Measurements from ENCODE around the gene ANO10. TPM values are rescaled to one million over a fixed set of nuclear protein-coding genes. Genes with fewer than 3 reads are reported as not detected.

ANO10 gene
- polyA plus RNA-seq, 1 donor from 2014 or later, result 5.8 TPM

GRCh38 chr3:43348852-43349574 is 272.8 kb downstream of the ANO10 start:
- H3K4me1 Mint-ChIP-seq, result peaks cover 0 to 3% (median 3%) of the 10 kb centered on the region in 3 donors

GRCh38 chr3:43348350-43348749 is 273.5 kb downstream of the ANO10 start:
- Mint-ChIP-seq H3K4me3 (no peak overlapping the region), H3K36me3 (peaks cover 45% of the 10 kb centered on the region), H3K27me3 (no peaks in the 10 kb centered on the region), H3K4me1 (peaks cover 0 to 3% (median 3%) of the 10 kb centered on the region in 3 donors), H3K27ac (no peak overlapping the region), H3K9me3 (peaks cover 9 to 20% (median 10%) of the 10 kb centered on the region in 3 donors)

More at GRCh38 chr3:43348852-43349574, 272.8 kb downstream of the ANO10 start:
- Mint-ChIP-seq H3K9me3 (peaks cover 9 to 24% (median 13%) of the 10 kb centered on the region in 3 donors), H3K4me3 (no peak overlapping the region), H3K27ac (no peak overlapping the region), H3K36me3 (peaks cover 43% of the 10 kb centered on the region), H3K27me3 (no peaks in the 10 kb centered on the region)

- Mint-ChIP-seq H3K4me3 (no peak overlapping the region), H3K4me1 (peaks cover 0 to 3% (median 3%) of the 10 kb centered on the region in 3 donors)
Measured at GRCh38 chr3:43347774-43348173, 274.0 kb downstream of the ANO10 start.

GRCh38 chr3:43346978-43347749 is 274.6 kb downstream of the ANO10 start:
- Mint-ChIP-seq H3K27me3 (no peaks in the 10 kb centered on the region), H3K4me1 (peaks cover 0 to 3% (median 3%) of the 10 kb centered on the region in 3 donors), H3K4me3 (no peak overlapping the region), H3K9me3 (peaks cover 5 to 13% (median 5%) of the 10 kb centered on the region in 3 donors), H3K27ac (peak overlapping the region; percentile 62 to 95 (median 81)), H3K36me3 (peaks cover 47% of the 10 kb centered on the region)

More at GRCh38 chr3:43347774-43348173, 274.0 kb downstream of the ANO10 start:
- peaks cover 7 to 17% (median 8%) of the 10 kb centered on the region in 3 donors for H3K9me3 Mint-ChIP-seq
- no peaks in the 10 kb centered on the region for H3K27me3 Mint-ChIP-seq
- peaks cover 45% of the 10 kb centered on the region for H3K36me3 Mint-ChIP-seq
- peak overlapping the region in 2 of 3 donors; percentile 81 to 95 for H3K27ac Mint-ChIP-seq

GRCh38 chr3:43345877-43346276 is 275.9 kb downstream of the ANO10 start:
- H3K9me3 Mint-ChIP-seq, result peaks cover 0 to 1% (median 0%) of the 10 kb centered on the region in 3 donors
- peaks cover 0 to 3% (median 3%) of the 10 kb centered on the region in 3 donors for H3K4me1 Mint-ChIP-seq
- H3K4me3 Mint-ChIP-seq, result no peak overlapping the region
- H3K27me3 Mint-ChIP-seq, result no peaks in the 10 kb centered on the region
- peak overlapping the region in 1 of 3 donors; percentile 60 for H3K27ac Mint-ChIP-seq
- H3K36me3 Mint-ChIP-seq, result peaks cover 37% of the 10 kb centered on the region

GRCh38 chr3:43345246-43345645 is 276.6 kb downstream of the ANO10 start:
- H3K4me1 Mint-ChIP-seq, result peaks cover 0 to 3% (median 3%) of the 10 kb centered on the region in 3 donors
- peaks cover 35% of the 10 kb centered on the region for H3K36me3 Mint-ChIP-seq
- peak overlapping the region in 1 of 3 donors; percentile 60 for H3K27ac Mint-ChIP-seq
- no peak overlapping the region for H3K4me3 Mint-ChIP-seq
- H3K27me3 Mint-ChIP-seq, result no peaks in the 10 kb centered on the region
- no peaks in the 10 kb centered on the region for H3K9me3 Mint-ChIP-seq

GRCh38 chr3:43344520-43344919 is 277.3 kb downstream of the ANO10 start:
- H3K36me3 Mint-ChIP-seq, result peaks cover 35% of the 10 kb centered on the region
- H3K9me3 Mint-ChIP-seq, result no peaks in the 10 kb centered on the region
- H3K27me3 Mint-ChIP-seq, result no peaks in the 10 kb centered on the region
- H3K4me3 Mint-ChIP-seq, result no peak overlapping the region
- no peak overlapping the region for H3K27ac Mint-ChIP-seq
- H3K4me1 Mint-ChIP-seq, result peaks cover 0 to 3% (median 3%) of the 10 kb centered on the region in 3 donors

- Mint-ChIP-seq H3K9me3 (peaks cover 0 to under 1% (median 0%) of the 10 kb centered on the region in 3 donors), H3K4me3 (no peak overlapping the region), H3K36me3 (peaks cover 30% of the 10 kb centered on the region), H3K27me3 (no peaks in the 10 kb centered on the region), H3K27ac (peak overlapping the region in 1 of 3 donors; percentile 62), H3K4me1 (peaks cover 0 to 3% (median 3%) of the 10 kb centered on the region in 3 donors)
Measured at GRCh38 chr3:43343815-43344214, 278.0 kb downstream of the ANO10 start.

- Mint-ChIP-seq H3K4me3 (no peak overlapping the region), H3K4me1 (peaks cover 0 to 3% (median 3%) of the 10 kb centered on the region in 3 donors), H3K36me3 (peaks cover 32% of the 10 kb centered on the region), H3K9me3 (peaks cover 0 to 5% (median 4%) of the 10 kb centered on the region in 3 donors), H3K27me3 (no peaks in the 10 kb centered on the region), H3K27ac (no peak overlapping the region)
Measured at GRCh38 chr3:43343185-43343584, 278.6 kb downstream of the ANO10 start.

- peaks cover 29% of the 10 kb centered on the region for H3K36me3 Mint-ChIP-seq
- H3K4me1 Mint-ChIP-seq, result peaks cover 0 to 3% (median 1%) of the 10 kb centered on the region in 3 donors
- H3K4me3 Mint-ChIP-seq, result no peak overlapping the region
- no peaks in the 10 kb centered on the region for H3K27me3 Mint-ChIP-seq
- peaks cover 0 to 5% (median 4%) of the 10 kb centered on the region in 3 donors for H3K9me3 Mint-ChIP-seq
- no peak overlapping the region for H3K27ac Mint-ChIP-seq
Measured at GRCh38 chr3:43341788-43342187, 280.0 kb downstream of the ANO10 start.

GRCh38 chr3:43340403-43340802 is 281.4 kb downstream of the ANO10 start:
- H3K36me3 Mint-ChIP-seq, result peaks cover 35% of the 10 kb centered on the region
- H3K27ac Mint-ChIP-seq, result no peak overlapping the region
- H3K4me3 Mint-ChIP-seq, result no peak overlapping the region
- H3K4me1 Mint-ChIP-seq, result peaks cover 0 to 3% (median 1%) of the 10 kb centered on the region in 3 donors
- H3K27me3 Mint-ChIP-seq, result no peaks in the 10 kb centered on the region
- peaks cover 0 to 9% (median 9%) of the 10 kb centered on the region in 3 donors for H3K9me3 Mint-ChIP-seq

GRCh38 chr3:43338295-43338694 is 283.5 kb downstream of the ANO10 start:
- H3K4me3 Mint-ChIP-seq, result no peak overlapping the region
- H3K4me1 Mint-ChIP-seq, result peaks cover 0 to 3% (median 2%) of the 10 kb centered on the region in 3 donors
- H3K27ac Mint-ChIP-seq, result no peak overlapping the region
- H3K36me3 Mint-ChIP-seq, result peaks cover 37% of the 10 kb centered on the region
- peaks cover 1 to 12% (median 9%) of the 10 kb centered on the region in 3 donors for H3K9me3 Mint-ChIP-seq
- no peaks in the 10 kb centered on the region for H3K27me3 Mint-ChIP-seq

- Mint-ChIP-seq H3K27ac (no peak overlapping the region), H3K4me3 (peak overlapping the region in 1 of 4 donors; percentile 51), H3K36me3 (peaks cover 42% of the 10 kb centered on the region), H3K4me1 (peaks cover 2 to 4% (median 3%) of the 10 kb centered on the region in 3 donors), H3K27me3 (no peaks in the 10 kb centered on the region), H3K9me3 (peaks cover 2 to 12% (median 9%) of the 10 kb centered on the region in 3 donors)
Measured at GRCh38 chr3:43335799-43336198, 286.0 kb downstream of the ANO10 start.

GRCh38 chr3:43334976-43335375 is 286.8 kb downstream of the ANO10 start:
- H3K4me3 Mint-ChIP-seq, result no peak overlapping the region
- H3K27ac Mint-ChIP-seq, result no peak overlapping the region
- peaks cover 2 to 5% (median 4%) of the 10 kb centered on the region in 3 donors for H3K4me1 Mint-ChIP-seq
- peaks cover 36% of the 10 kb centered on the region for H3K36me3 Mint-ChIP-seq
- H3K27me3 Mint-ChIP-seq, result no peaks in the 10 kb centered on the region
- H3K9me3 Mint-ChIP-seq, result peaks cover 2 to 12% (median 9%) of the 10 kb centered on the region in 3 donors

- H3K4me1 Mint-ChIP-seq, result peaks cover 16 to 24% (median 22%) of the 10 kb centered on the region in 3 donors
- H3K4me3 Mint-ChIP-seq, result no peak overlapping the region
- H3K36me3 Mint-ChIP-seq, result peaks cover 25% of the 10 kb centered on the region
- H3K27me3 Mint-ChIP-seq, result no peaks in the 10 kb centered on the region
- no peak overlapping the region for H3K27ac Mint-ChIP-seq
- H3K9me3 Mint-ChIP-seq, result peaks cover 1 to 6% (median 2%) of the 10 kb centered on the region in 3 donors
Measured at GRCh38 chr3:43331381-43331780, 290.4 kb downstream of the ANO10 start.
